ENCODE measurements around the gene DYNC1I1. TPM values are rescaled to one million over a fixed set of nuclear protein-coding genes. Genes with fewer than 3 reads are reported as not detected.

Gene DYNC1I1
- total RNA-seq, 1 donor from 2014 or later: 11.0 TPM

DNA sequence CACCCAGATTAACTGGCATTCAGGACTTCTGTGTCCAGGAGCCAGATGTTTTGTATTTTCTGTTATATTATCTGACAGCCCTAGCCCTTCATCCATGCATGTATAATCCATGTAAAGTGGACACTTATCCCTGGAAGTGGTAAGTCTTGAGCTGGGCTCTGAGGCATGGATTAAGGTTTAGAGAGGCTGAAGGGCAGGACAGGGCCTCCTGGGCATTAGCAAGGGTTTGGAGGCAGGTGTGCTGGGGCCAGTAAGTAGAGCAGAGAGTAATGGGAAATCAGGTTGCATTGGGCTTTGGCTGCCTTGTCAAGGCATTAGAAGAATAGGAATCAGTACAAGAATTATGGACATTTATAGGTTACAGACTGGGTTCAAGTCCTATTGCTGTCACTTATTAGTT lies 138.0 kb downstream of the DYNC1I1 start:
- Mint-ChIP-seq H3K4me3 (ENCODE audit: unreplicated experiment) (no peak overlapping the region), H3K36me3 (ENCODE audit: unreplicated experiment) (no peaks in the 10 kb centered on the region), H3K27ac (ENCODE audit: unreplicated experiment) (no peak overlapping the region), H3K9me3 (ENCODE audit: unreplicated experiment) (no peaks in the 10 kb centered on the region), H3K4me1 (ENCODE audit: low read depth, unreplicated experiment) (no peaks in the 10 kb centered on the region), H3K27me3 (ENCODE audit: unreplicated experiment) (peaks cover 2% of the 10 kb centered on the region)
- TF ChIP-seq CTCF (IDR thresholded peaks at IDR 0.05; ENCODE audit: partially characterized antibody, unreplicated experiment): no peak
- no peak for DNase-seq

GRCh38 chr7:95915731-95916130 lies 143.4 kb downstream of the DYNC1I1 start:
- Mint-ChIP-seq H3K27me3 (ENCODE audit: unreplicated experiment) (peaks cover 2% of the 10 kb centered on the region), H3K36me3 (ENCODE audit: unreplicated experiment) (no peaks in the 10 kb centered on the region)

DNA sequence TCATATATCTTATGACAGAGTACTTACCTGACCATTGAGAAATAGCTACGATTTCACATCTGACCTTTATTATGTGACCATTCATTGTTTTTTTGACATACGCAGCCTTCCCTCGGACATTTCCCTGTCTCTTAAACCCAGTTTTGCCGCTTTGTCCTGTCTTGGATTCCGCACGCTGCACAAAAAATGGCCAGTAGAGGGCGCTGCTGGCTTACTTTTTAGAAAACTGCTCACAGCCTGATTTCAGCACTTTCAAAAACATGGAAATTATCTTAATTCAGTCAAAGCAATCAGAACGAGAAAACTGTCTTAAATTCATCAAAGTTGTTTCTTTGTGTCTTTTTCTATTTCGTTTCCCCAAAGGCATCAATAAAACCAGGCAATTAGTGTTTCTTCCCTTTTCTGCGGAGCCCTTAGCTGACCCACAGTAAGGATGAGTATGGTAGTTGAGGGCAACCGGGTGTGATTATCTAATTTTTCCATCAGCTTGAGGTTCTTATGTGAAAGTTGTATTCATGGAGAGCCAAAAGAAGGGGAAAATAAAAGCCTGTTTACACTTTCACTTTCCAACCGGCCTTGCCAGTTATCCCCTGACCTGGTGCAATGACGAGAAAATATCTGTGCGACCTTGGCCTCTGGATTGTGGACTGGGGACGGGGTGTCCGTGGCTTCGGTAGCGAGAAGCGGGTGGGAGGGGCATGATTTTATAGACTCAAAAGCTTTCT lies 144.4 kb downstream of the DYNC1I1 start:
- TF ChIP-seq CTCF (IDR thresholded peaks at IDR 0.05; ENCODE audit: partially characterized antibody, unreplicated experiment): peak; percentile 98
- Mint-ChIP-seq H3K36me3 (ENCODE audit: unreplicated experiment) (no peaks in the 10 kb centered on the region), H3K9me3 (ENCODE audit: unreplicated experiment) (no peaks in the 10 kb centered on the region), H3K27ac (ENCODE audit: unreplicated experiment) (no peak overlapping the region), H3K4me3 (ENCODE audit: unreplicated experiment) (no peak overlapping the region), H3K27me3 (ENCODE audit: unreplicated experiment) (peaks cover 2% of the 10 kb centered on the region), H3K4me1 (ENCODE audit: low read depth, unreplicated experiment) (no peaks in the 10 kb centered on the region)
- peak; percentile 88 for DNase-seq

More at GRCh38 chr7:95915731-95916130, 143.4 kb downstream of the DYNC1I1 start:
- no peak for TF ChIP-seq CTCF (IDR thresholded peaks at IDR 0.05; ENCODE audit: partially characterized antibody, unreplicated experiment)
- no peak overlapping the region for H3K4me3 Mint-ChIP-seq (ENCODE audit: unreplicated experiment)
- H3K4me1 Mint-ChIP-seq (ENCODE audit: low read depth, unreplicated experiment): no peaks in the 10 kb centered on the region
- no peak for DNase-seq
- no peaks in the 10 kb centered on the region for H3K9me3 Mint-ChIP-seq (ENCODE audit: unreplicated experiment)
- no peak overlapping the region for H3K27ac Mint-ChIP-seq (ENCODE audit: unreplicated experiment)

GRCh38 chr7:95917634-95918033 lies 145.3 kb downstream of the DYNC1I1 start:
- Mint-ChIP-seq H3K4me3 (ENCODE audit: unreplicated experiment) (no peak overlapping the region), H3K4me1 (ENCODE audit: low read depth, unreplicated experiment) (no peaks in the 10 kb centered on the region), H3K9me3 (ENCODE audit: unreplicated experiment) (no peaks in the 10 kb centered on the region), H3K27ac (ENCODE audit: unreplicated experiment) (no peak overlapping the region), H3K27me3 (ENCODE audit: unreplicated experiment) (peaks cover 2% of the 10 kb centered on the region), H3K36me3 (ENCODE audit: unreplicated experiment) (no peaks in the 10 kb centered on the region)
- DNase-seq: peak; percentile 22
- no peak for TF ChIP-seq CTCF (IDR thresholded peaks at IDR 0.05; ENCODE audit: partially characterized antibody, unreplicated experiment)

GRCh38 chr7:95919556-95919955 lies 147.2 kb downstream of the DYNC1I1 start:
- H3K36me3 Mint-ChIP-seq (ENCODE audit: unreplicated experiment): no peaks in the 10 kb centered on the region
- TF ChIP-seq CTCF (IDR thresholded peaks at IDR 0.05; ENCODE audit: partially characterized antibody, unreplicated experiment): peak; percentile 49
- no peaks in the 10 kb centered on the region for H3K4me1 Mint-ChIP-seq (ENCODE audit: low read depth, unreplicated experiment)
- no peak for DNase-seq
- H3K9me3 Mint-ChIP-seq (ENCODE audit: unreplicated experiment): no peaks in the 10 kb centered on the region
- H3K27me3 Mint-ChIP-seq (ENCODE audit: unreplicated experiment): peaks cover 2% of the 10 kb centered on the region
- H3K4me3 Mint-ChIP-seq (ENCODE audit: unreplicated experiment): no peak overlapping the region
- no peak overlapping the region for H3K27ac Mint-ChIP-seq (ENCODE audit: unreplicated experiment)
